ENCODE measurements around the gene TK2. TPM values are rescaled to one million over a fixed set of nuclear protein-coding genes. Genes with fewer than 3 reads are reported as not detected.

TK2 gene
- total RNA-seq, 1 donor from 2014 or later, result 16.1 TPM

DNA sequence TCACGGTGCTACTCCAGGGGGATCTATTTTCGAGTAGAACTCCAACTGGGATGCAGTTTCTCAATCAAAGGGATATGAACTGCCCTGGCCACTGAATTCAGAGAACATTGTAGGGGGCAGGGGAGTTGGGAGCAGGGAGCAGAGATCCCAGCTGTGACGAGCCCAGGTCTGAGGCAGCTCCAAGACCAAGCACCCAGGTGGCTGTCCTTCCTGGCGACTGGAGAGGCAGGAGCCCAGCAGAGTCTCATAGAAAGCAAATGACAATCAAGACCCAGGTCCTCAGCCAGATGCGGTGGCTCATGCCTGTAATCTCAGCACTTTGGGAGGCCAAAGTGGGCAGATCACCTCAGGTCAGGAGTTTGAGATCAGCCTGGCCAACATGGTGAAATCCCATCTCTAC, 60.1 kb downstream of the TK2 start:
- Mint-ChIP-seq H3K27me3 (peaks cover 3% of the 10 kb centered on the region), H3K36me3 (ENCODE audit: insufficient read depth) (no peaks in the 10 kb centered on the region)

GRCh38 chr16:66489385-66489784, 60.5 kb downstream of the TK2 start:
- H3K36me3 Mint-ChIP-seq (ENCODE audit: insufficient read depth), result no peaks in the 10 kb centered on the region
- TF ChIP-seq, protein P1, sequence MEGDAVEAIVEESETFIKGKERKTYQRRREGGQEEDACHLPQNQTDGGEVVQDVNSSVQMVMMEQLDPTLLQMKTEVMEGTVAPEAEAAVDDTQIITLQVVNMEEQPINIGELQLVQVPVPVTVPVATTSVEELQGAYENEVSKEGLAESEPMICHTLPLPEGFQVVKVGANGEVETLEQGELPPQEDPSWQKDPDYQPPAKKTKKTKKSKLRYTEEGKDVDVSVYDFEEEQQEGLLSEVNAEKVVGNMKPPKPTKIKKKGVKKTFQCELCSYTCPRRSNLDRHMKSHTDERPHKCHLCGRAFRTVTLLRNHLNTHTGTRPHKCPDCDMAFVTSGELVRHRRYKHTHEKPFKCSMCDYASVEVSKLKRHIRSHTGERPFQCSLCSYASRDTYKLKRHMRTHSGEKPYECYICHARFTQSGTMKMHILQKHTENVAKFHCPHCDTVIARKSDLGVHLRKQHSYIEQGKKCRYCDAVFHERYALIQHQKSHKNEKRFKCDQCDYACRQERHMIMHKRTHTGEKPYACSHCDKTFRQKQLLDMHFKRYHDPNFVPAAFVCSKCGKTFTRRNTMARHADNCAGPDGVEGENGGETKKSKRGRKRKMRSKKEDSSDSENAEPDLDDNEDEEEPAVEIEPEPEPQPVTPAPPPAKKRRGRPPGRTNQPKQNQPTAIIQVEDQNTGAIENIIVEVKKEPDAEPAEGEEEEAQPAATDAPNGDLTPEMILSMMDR (IDR thresholded peaks at IDR 0.05; ENCODE audit: unreplicated experiment), result no peak
- no peaks in the 10 kb centered on the region for H3K4me1 Mint-ChIP-seq (ENCODE audit: low read depth)
- H3K27ac Mint-ChIP-seq, result no peak overlapping the region
- no peak for DNase-seq (ENCODE audit: low spot score, unreplicated experiment)
- no peaks in the 10 kb centered on the region for H3K9me3 Mint-ChIP-seq (ENCODE audit: low read depth)
- H3K4me3 Mint-ChIP-seq (ENCODE audit: low read depth), result no peak overlapping the region
- H3K27me3 Mint-ChIP-seq, result peaks cover 3% of the 10 kb centered on the region

More for the DNA sequence above, 60.1 kb downstream of the TK2 start:
- Mint-ChIP-seq H3K4me1 (ENCODE audit: low read depth) (no peaks in the 10 kb centered on the region), H3K9me3 (ENCODE audit: low read depth) (no peaks in the 10 kb centered on the region), H3K4me3 (ENCODE audit: low read depth) (no peak overlapping the region), H3K27ac (no peak overlapping the region)
- DNase-seq (ENCODE audit: low spot score, unreplicated experiment), result no peak
- TF ChIP-seq, protein P1 (IDR thresholded peaks at IDR 0.05; ENCODE audit: unreplicated experiment), result no peak

DNA sequence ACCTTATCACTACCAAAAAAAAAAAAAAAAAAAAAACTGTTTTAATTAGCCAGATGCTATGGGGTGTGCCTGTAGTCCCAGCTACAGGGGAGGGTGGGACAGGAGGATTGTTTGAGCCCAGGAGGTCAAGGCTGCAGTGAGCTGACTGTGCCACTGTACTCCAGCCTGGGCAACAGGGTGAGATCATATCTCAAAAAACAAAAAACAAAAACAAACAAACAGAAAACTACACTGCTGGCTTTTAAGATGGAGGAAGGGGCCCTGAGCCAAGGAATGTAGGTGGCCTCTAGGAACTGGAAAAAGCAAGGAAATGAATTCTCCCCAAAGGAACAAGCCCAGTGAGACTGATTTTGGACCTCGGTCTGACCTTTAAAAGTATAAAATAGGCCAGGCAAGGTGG, 61.4 kb downstream of the TK2 start:
- no peak for DNase-seq (ENCODE audit: low spot score, unreplicated experiment)
- Mint-ChIP-seq H3K4me3 (ENCODE audit: low read depth) (no peak overlapping the region), H3K27ac (no peak overlapping the region), H3K36me3 (ENCODE audit: insufficient read depth) (no peaks in the 10 kb centered on the region), H3K9me3 (ENCODE audit: low read depth) (no peaks in the 10 kb centered on the region), H3K27me3 (peaks cover 4% of the 10 kb centered on the region), H3K4me1 (ENCODE audit: low read depth) (peaks cover 4% of the 10 kb centered on the region)
- TF ChIP-seq, protein P1 (IDR thresholded peaks at IDR 0.05; ENCODE audit: unreplicated experiment), result no peak

- no peaks in the 10 kb centered on the region for H3K36me3 Mint-ChIP-seq (ENCODE audit: insufficient read depth)
- H3K27ac Mint-ChIP-seq, result no peak overlapping the region
- H3K4me1 Mint-ChIP-seq (ENCODE audit: low read depth), result peaks cover 4% of the 10 kb centered on the region
- no peak overlapping the region for H3K4me3 Mint-ChIP-seq (ENCODE audit: low read depth)
- TF ChIP-seq, protein P1 (IDR thresholded peaks at IDR 0.05; ENCODE audit: unreplicated experiment), result no peak
- peaks cover 9% of the 10 kb centered on the region for H3K27me3 Mint-ChIP-seq
- no peaks in the 10 kb centered on the region for H3K9me3 Mint-ChIP-seq (ENCODE audit: low read depth)
- no peak for DNase-seq (ENCODE audit: low spot score, unreplicated experiment)
Measured at GRCh38 chr16:66487580-66488275, 62.2 kb downstream of the TK2 start.

- no peak for DNase-seq (ENCODE audit: low spot score, unreplicated experiment)
- H3K27me3 Mint-ChIP-seq, result peaks cover 9% of the 10 kb centered on the region
- no peak overlapping the region for H3K27ac Mint-ChIP-seq
- no peak overlapping the region for H3K4me3 Mint-ChIP-seq (ENCODE audit: low read depth)
- TF ChIP-seq, protein P1 (IDR thresholded peaks at IDR 0.05; ENCODE audit: unreplicated experiment), result no peak
- no peaks in the 10 kb centered on the region for H3K9me3 Mint-ChIP-seq (ENCODE audit: low read depth)
- H3K36me3 Mint-ChIP-seq (ENCODE audit: insufficient read depth), result no peaks in the 10 kb centered on the region
- peaks cover 4% of the 10 kb centered on the region for H3K4me1 Mint-ChIP-seq (ENCODE audit: low read depth)
Measured at GRCh38 chr16:66486773-66487579, 62.9 kb downstream of the TK2 start.
